ENCODE measurements around the gene ARF3. TPM values are rescaled to one million over a fixed set of nuclear protein-coding genes. Genes with fewer than 3 reads are reported as not detected.

Gene ARF3
- total RNA-seq (100 to 1,000 TPM in 1 of 5 experiments, 10 to 100 TPM in 4; 48.7 to 137 (median 56.1) TPM), polyA plus RNA-seq (10 to 100 TPM; 15.9 to 21.9 TPM), total RNA-seq (40.2 reads per million, percentile 66 among the genes with 10 or more reads in this experiment)

GRCh38 chr12:48957141-48958048, at the start of gene ARF3:
Gene ARF3, minus strand, starts transcription at chr12:48957487. Its CDS starts 16,392 bp downstream, at chr12:48941095.
- no peaks in the 10 kb centered on the region for H3K27me3 ChIP-seq (ENCODE audit: control insufficient read depth in 2 of 2, insufficient read depth in 2 of 2, low read length in 2 of 2)
- Mint-ChIP-seq H3K4me3 (peak within 1 kb of the TSS; percentile 90 to 99 (median 96)), H3K27me3 (peaks cover 0 to 29% (median 3%) of the 10 kb centered on the region in 5 donors), H3K4me1 (peaks cover 27 to 55% (median 47%) of the 10 kb centered on the region in 7 donors), H3K27ac (peak within 1 kb of the TSS; percentile 78 to 96 (median 88)), H3K9me3 (peaks cover 0 to 1% (median 0%) of the 10 kb centered on the region in 11 donors), H3K36me3 (peaks cover 0 to 20% (median 10%) of the 10 kb centered on the region in 5 donors)
- H3K9me3 ChIP-seq (ENCODE audit: control insufficient read depth in 2 of 3, low read length in 3 of 3): no peaks in the 10 kb centered on the region
- peak within 1 kb of the TSS; percentile 80 for H3K27ac ChIP-seq (ENCODE audit: low read depth, low read length)
- ChIA-PET CTCF (interaction anchor here (0.6 to 1.9 kb wide), 11 partner anchors 11 to 105 kb away, joined by 3 to 11 read pairs (median 3); partner anchors contain the start of genes DDX23 and WNT1), POLR2A (interaction anchor here (0.7 to 1.8 kb wide), 10 partner anchors 11 to 231 kb away, joined by 3 to 8 read pairs (median 4); partner anchors contain the start of genes DDX23, FKBP11, RND1 and WNT1)
- intact Hi-C loops (cut with micrococcal nuclease): loop anchor here (1.0 to 5.0 kb wide), 11 partner anchors 13 to 760 kb away; partner anchors contain the start of genes DDX23 (in 2 of the 2), FKBP11 (in 2 of the 2), WNT1 (in 2 of the 2) and PRKAG1 (in 1 of the 2)
- peaks cover 0 to 11% (median 0%) of the 10 kb centered on the region in 3 experiments for H3K36me3 ChIP-seq (ENCODE audit: control insufficient read depth in 2 of 3, insufficient read depth in 3 of 3, low read length in 3 of 3)
- H3K4me1 ChIP-seq (ENCODE audit: control insufficient read depth in 2 of 2, insufficient read depth in 2 of 2, low read length in 2 of 2): peaks cover 17 to 22% of the 10 kb centered on the region in 2 donors
- ATAC-seq (peak; percentile 96), DNase-seq (peak; percentile 84 to 92 (median 91))
- H3K4me3 ChIP-seq (ENCODE audit: low read length): peak within 1 kb of the TSS; percentile 86

DNA sequence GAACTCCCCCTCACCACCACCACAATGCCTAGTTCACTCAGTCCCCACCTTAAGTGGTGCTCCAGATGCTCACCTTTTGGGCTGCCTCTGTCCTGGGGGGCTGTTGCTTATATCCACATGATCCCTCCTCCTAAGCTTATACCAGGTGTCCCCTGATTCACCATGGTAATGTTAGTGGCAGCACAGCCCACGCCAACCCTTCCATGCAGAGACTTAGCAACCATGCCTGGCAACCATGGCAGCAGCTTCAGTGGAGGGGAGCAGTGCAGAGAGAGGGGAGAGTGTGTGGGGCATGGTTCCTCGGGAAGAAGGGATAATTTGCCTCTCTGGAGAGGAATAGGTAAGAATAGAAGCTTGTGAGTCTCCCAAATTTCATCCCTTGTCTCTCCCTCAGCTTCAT, 43.1 kb upstream of the ARF3 start:
- H3K36me3 ChIP-seq (ENCODE audit: control insufficient read depth in 2 of 3, insufficient read depth in 3 of 3, low read length in 3 of 3): peaks cover 3 to 44% (median 10%) of the 10 kb centered on the region in 3 experiments
- H3K27me3 ChIP-seq (ENCODE audit: control insufficient read depth in 2 of 2, insufficient read depth in 2 of 2, low read length in 2 of 2): peaks cover 0 to 27% of the 10 kb centered on the region in 2 donors
- DNase-seq (no peak), ATAC-seq (no peak)
- Mint-ChIP-seq H3K4me3 (peak overlapping the region in 6 of 10 donors; percentile 7 to 80 (median 62)), H3K4me1 (peaks cover 19 to 40% (median 30%) of the 10 kb centered on the region in 7 donors), H3K27me3 (peaks cover 42 to 49% (median 46%) of the 10 kb centered on the region in 5 donors), H3K27ac (no peak overlapping the region), H3K36me3 (peaks cover 21 to 45% (median 36%) of the 10 kb centered on the region in 5 donors), H3K9me3 (peaks cover 0 to 3% (median 0%) of the 10 kb centered on the region in 11 donors)
- intact Hi-C loops (cut with micrococcal nuclease): no loop called here
- no peak overlapping the region for H3K4me3 ChIP-seq (ENCODE audit: low read length)
- POLR2A ChIA-PET: interaction anchor here (0.6 to 1.0 kb wide), 2 partner anchors 9 to 17 kb away, joined by 4 to 5 read pairs; no protein-coding TSS in a partner anchor
- no peak overlapping the region for H3K27ac ChIP-seq (ENCODE audit: low read depth, low read length)
- CTCF ChIA-PET: interaction anchor here (1.7 kb wide), 2 partner anchors 12 to 17 kb away, joined by 4 to 6 read pairs; no protein-coding TSS in a partner anchor
- peaks cover 13 to 23% of the 10 kb centered on the region in 2 donors for H3K4me1 ChIP-seq (ENCODE audit: control insufficient read depth in 2 of 2, insufficient read depth in 2 of 2, low read length in 2 of 2)
- H3K9me3 ChIP-seq (ENCODE audit: control insufficient read depth in 2 of 3, low read length in 3 of 3): no peaks in the 10 kb centered on the region

- peaks cover 0 to 3% (median 0%) of the 10 kb centered on the region in 11 donors for H3K9me3 Mint-ChIP-seq
- Histone ChIP-seq H3K4me3 (ENCODE audit: low read length) (peak within 1 kb of the TSS; percentile 56), H3K4me1 (ENCODE audit: control insufficient read depth in 2 of 2, insufficient read depth in 2 of 2, low read length in 2 of 2) (peaks cover 13 to 26% of the 10 kb centered on the region in 2 donors), H3K36me3 (ENCODE audit: control insufficient read depth in 2 of 3, insufficient read depth in 3 of 3, low read length in 3 of 3) (peaks cover 0 to 36% (median 9%) of the 10 kb centered on the region in 3 experiments), H3K27ac (ENCODE audit: low read depth, low read length) (no peak within 1 kb of the TSS), H3K27me3 (ENCODE audit: control insufficient read depth in 2 of 2, insufficient read depth in 2 of 2, low read length in 2 of 2) (peaks cover 0 to 32% of the 10 kb centered on the region in 2 donors), H3K9me3 (ENCODE audit: control insufficient read depth in 2 of 3, low read length in 3 of 3) (no peaks in the 10 kb centered on the region)
- peak in 8 of 9 donors; percentile 31 to 52 (median 42) for DNase-seq
- peak; percentile 55 for ATAC-seq
- H3K4me1 Mint-ChIP-seq: peaks cover 24 to 44% (median 33%) of the 10 kb centered on the region in 7 donors
- H3K36me3 Mint-ChIP-seq: peaks cover 15 to 37% (median 28%) of the 10 kb centered on the region in 5 donors
- CTCF ChIA-PET: interaction anchor here (0.6 to 1.7 kb wide), 2 partner anchors 16 to 67 kb away, joined by 4 to 5 read pairs; no protein-coding TSS in a partner anchor
- intact Hi-C loops (cut with micrococcal nuclease): no loop called here
- peak within 1 kb of the TSS in 1 of 9 donors; percentile 83 for H3K27ac Mint-ChIP-seq
- H3K27me3 Mint-ChIP-seq: peaks cover 48 to 54% (median 50%) of the 10 kb centered on the region in 5 donors
- H3K4me3 Mint-ChIP-seq: peak within 1 kb of the TSS; percentile 62 to 80 (median 72)
- POLR2A ChIA-PET: interaction anchor here (0.6 to 1.0 kb wide), 2 partner anchors 10 to 132 kb away, joined by 3 to 5 read pairs; partner anchors contain the start of gene TUBA1B
These were observed 42.3 kb upstream of the ARF3 start, which contains the start of gene DDN for GRCh38 chr12:48999371-49000131. Gene DDN, minus strand, starts transcription at chr12:48999375. Its CDS starts 88 bp downstream, at chr12:48999287.

- Histone ChIP-seq H3K9me3 (ENCODE audit: control insufficient read depth in 2 of 3, low read length in 3 of 3) (no peaks in the 10 kb centered on the region), H3K4me3 (ENCODE audit: low read length) (peak overlapping the region; percentile 56), H3K36me3 (ENCODE audit: control insufficient read depth in 2 of 3, insufficient read depth in 3 of 3, low read length in 3 of 3) (peaks cover 0 to 28% (median 5%) of the 10 kb centered on the region in 3 experiments), H3K27me3 (ENCODE audit: control insufficient read depth in 2 of 2, insufficient read depth in 2 of 2, low read length in 2 of 2) (peaks cover 0 to 32% of the 10 kb centered on the region in 2 donors), H3K4me1 (ENCODE audit: control insufficient read depth in 2 of 2, insufficient read depth in 2 of 2, low read length in 2 of 2) (peaks cover 13 to 26% of the 10 kb centered on the region in 2 donors), H3K27ac (ENCODE audit: low read depth, low read length) (no peak overlapping the region)
- H3K9me3 Mint-ChIP-seq: peaks cover 0 to 3% (median 0%) of the 10 kb centered on the region in 11 donors
- ATAC-seq (peak; percentile 14), DNase-seq (peak in 2 of 9 donors; percentile 19 to 53)
- intact Hi-C loops (cut with micrococcal nuclease): no loop called here
- POLR2A ChIA-PET: interaction anchor here (0.7 kb wide), 1 partner anchor 22 kb away, joined by 4 read pairs; no protein-coding TSS in a partner anchor
- CTCF ChIA-PET: interaction anchor here (0.6 kb wide), 1 partner anchor 68 kb away, joined by 5 read pairs; no protein-coding TSS in a partner anchor
- H3K36me3 Mint-ChIP-seq: peaks cover 11 to 31% (median 24%) of the 10 kb centered on the region in 5 donors
- H3K4me3 Mint-ChIP-seq: peak overlapping the region; percentile 61 to 80 (median 72)
- H3K27me3 Mint-ChIP-seq: peaks cover 57 to 62% (median 58%) of the 10 kb centered on the region in 5 donors
- H3K27ac Mint-ChIP-seq: no peak overlapping the region
- peaks cover 24 to 44% (median 33%) of the 10 kb centered on the region in 7 donors for H3K4me1 Mint-ChIP-seq
These were observed 41.4 kb upstream of the ARF3 start for GRCh38 chr12:48998497-48999353.

Measured in naive thymus-derived CD4-positive, alpha-beta T cell (primary cell).